Thoracic aorta (tissue), 2 donors: ENCODE data around the gene NAALADL2. TPM values are rescaled to one million over a fixed set of nuclear protein-coding genes. Genes with fewer than 3 reads are reported as not detected.

Source experiments
- ATAC-seq: fragments of 150-250 bp; one replicate; pipeline ENCODE4 v1.8.0; 2017; ENCODE audit warnings: low read depth; ENCODE audit not compliant: insufficient number of reproducible peaks, low FRiP score
- DNase-seq: peaks from one replicate; pipeline ENCODE4 v3.0.0-alpha.2; 2020; ENCODE audit warnings: low spot score
- H3K27ac ChIP-seq, 2 donors: fragments of 200-600 bp; sonication (generic); 1 replicate in 1 of 2; 2 replicates in 1 of 2; pipeline ENCODE4 v1.5.1; 2016; ENCODE audit warnings: mild to moderate bottlenecking in 2 of 2, moderate library complexity in 2 of 2
- H3K27me3 ChIP-seq: fragments of 200-600 bp; sonication (generic); replicated peaks from 2 replicates; pipeline ENCODE4 v1.6.0; 2016; ENCODE audit warnings: mild to moderate bottlenecking; ENCODE audit not compliant: insufficient read depth
- H3K36me3 ChIP-seq: fragments of 200-600 bp; sonication (generic); one replicate; pipeline ENCODE4 v1.5.1; 2016
- H3K4me1 ChIP-seq, 2 donors: fragments of 200-600 bp; sonication (generic); 1 replicate in 1 of 2; 2 replicates in 1 of 2; pipeline versions ENCODE4 v1.5.1 to v1.6.0; 2016; ENCODE audit warnings: low read depth in 2 of 2, mild to moderate bottlenecking in 1 of 2; ENCODE audit not compliant: control insufficient read depth in 1 of 2
- H3K4me3 ChIP-seq: fragments of 200-600 bp; sonication (generic); 2 replicates; pipeline ENCODE4 v1.5.1; 2016; ENCODE audit warnings: mild to moderate bottlenecking
- H3K9me3 ChIP-seq: fragments of 200-600 bp; sonication (generic); 2 replicates; pipeline ENCODE4 v1.5.1; 2016
- CTCF ChIP-seq: fragments of 200-600 bp; sonication (generic); IDR thresholded peaks from one replicate; pipeline ENCODE4 v1.5.1; 2019; ENCODE audit warnings: antibody characterized with exemption
- total RNA-seq, 2 donors: library from RNA; depleted of rRNA; stranded (reverse); fragments of >200 nt; gene quantifications; one replicate each; pipeline versions ENCODE4 v1.1.0 to v1.2.3, GENCODE V29; 2016

NAALADL2 gene
- total RNA-seq, 2 donors from 2014 or later: 12.9 to 21.0 TPM

DNA sequence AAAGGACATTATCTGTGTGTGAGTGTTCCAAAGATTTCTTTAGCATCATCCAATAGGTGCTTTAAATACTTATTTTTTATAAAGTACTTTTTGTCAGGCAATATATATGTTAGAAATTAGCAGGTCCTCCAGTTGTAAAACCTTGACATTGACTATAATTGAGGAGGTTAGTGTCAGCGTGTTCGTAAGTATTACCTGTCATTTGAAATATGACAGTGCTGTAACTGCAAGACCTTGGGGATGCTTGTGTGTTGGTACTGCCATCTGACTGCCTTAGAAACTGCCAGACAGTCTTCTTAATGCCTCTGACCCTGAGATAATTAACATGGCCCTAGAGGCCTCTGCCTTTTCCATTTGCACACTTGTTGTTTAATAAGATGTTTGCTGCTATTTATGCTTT lies 170.7 kb downstream of the NAALADL2 start:
- Histone ChIP-seq H3K9me3 (no peaks in the 10 kb centered on the region), H3K27me3 (no peaks in the 10 kb centered on the region), H3K27ac (no peak overlapping the region), H3K4me1 (no peaks in the 10 kb centered on the region), H3K36me3 (no peaks in the 10 kb centered on the region), H3K4me3 (no peak overlapping the region)
- ATAC-seq: no peak
- DNase-seq: no peak
- TF ChIP-seq CTCF: no peak

DNA sequence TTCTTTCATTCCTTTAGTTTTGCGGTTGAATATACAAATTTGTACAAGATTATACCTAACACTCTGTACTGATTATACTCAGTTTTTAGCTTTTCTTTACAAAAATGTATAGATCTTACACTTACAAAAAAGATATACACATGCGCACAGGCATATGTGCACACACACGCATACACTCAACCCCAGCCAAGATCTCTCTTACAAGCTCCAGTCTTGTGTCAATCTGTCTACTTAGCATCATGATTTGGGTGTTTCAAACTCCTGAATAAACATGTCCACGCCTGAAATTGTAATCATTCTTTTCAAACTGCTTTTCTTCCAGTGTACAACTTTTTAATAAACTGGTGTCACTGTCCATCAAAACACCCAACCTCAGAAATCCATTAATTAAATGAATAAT lies 180.7 kb downstream of the NAALADL2 start:
- no peak for TF ChIP-seq CTCF
- ATAC-seq (no peak), DNase-seq (no peak)
- no peaks in the 10 kb centered on the region for H3K36me3 ChIP-seq
- H3K27ac ChIP-seq: no peak overlapping the region
- H3K9me3 ChIP-seq: no peaks in the 10 kb centered on the region
- H3K27me3 ChIP-seq: no peaks in the 10 kb centered on the region
- H3K4me3 ChIP-seq: no peak overlapping the region
- H3K4me1 ChIP-seq: peaks cover 0 to 8% of the 10 kb centered on the region in 2 donors

- no peak for TF ChIP-seq CTCF
- no peaks in the 10 kb centered on the region for H3K9me3 ChIP-seq
- no peaks in the 10 kb centered on the region for H3K36me3 ChIP-seq
- ATAC-seq: no peak
- no peak overlapping the region for H3K4me3 ChIP-seq
- H3K4me1 ChIP-seq: peaks cover 0 to 8% of the 10 kb centered on the region in 2 donors
- H3K27me3 ChIP-seq: no peaks in the 10 kb centered on the region
- DNase-seq: no peak
- no peak overlapping the region for H3K27ac ChIP-seq
Observed at GRCh38 chr3:175041369-175041768, 182.2 kb downstream of the NAALADL2 start.

GRCh38 chr3:175046601-175047000 lies 187.5 kb downstream of the NAALADL2 start:
- Histone ChIP-seq H3K27me3 (no peaks in the 10 kb centered on the region), H3K9me3 (peaks cover 3% of the 10 kb centered on the region), H3K27ac (no peak overlapping the region), H3K4me1 (no peaks in the 10 kb centered on the region), H3K36me3 (no peaks in the 10 kb centered on the region), H3K4me3 (no peak overlapping the region)
- DNase-seq (no peak), ATAC-seq (no peak)
- TF ChIP-seq CTCF: no peak

GRCh38 chr3:175047786-175048185 lies 188.7 kb downstream of the NAALADL2 start:
- no peaks in the 10 kb centered on the region for H3K36me3 ChIP-seq
- no peak for ATAC-seq
- DNase-seq: no peak
- TF ChIP-seq CTCF: no peak
- no peaks in the 10 kb centered on the region for H3K4me1 ChIP-seq
- peaks cover 3% of the 10 kb centered on the region for H3K9me3 ChIP-seq
- H3K27ac ChIP-seq: no peak overlapping the region
- no peaks in the 10 kb centered on the region for H3K27me3 ChIP-seq
- no peak overlapping the region for H3K4me3 ChIP-seq
